HG03342 (cell line): ENCODE measurements around the gene CALR.
"Not testable (repeated sequence)": the region's sequence is repeated elsewhere in the genome, so short reads cannot be mapped to it uniquely, and the experiment has no call there.

Source experiments
- ATAC-seq: cut with Tn5 transposase; IDR thresholded peaks from one replicate; pipeline ENCODE4 v1.9.1; 2021; ENCODE audit warnings: mild to moderate bottlenecking, moderate library complexity; ENCODE audit not compliant: unreplicated experiment

CALR gene

DNA sequence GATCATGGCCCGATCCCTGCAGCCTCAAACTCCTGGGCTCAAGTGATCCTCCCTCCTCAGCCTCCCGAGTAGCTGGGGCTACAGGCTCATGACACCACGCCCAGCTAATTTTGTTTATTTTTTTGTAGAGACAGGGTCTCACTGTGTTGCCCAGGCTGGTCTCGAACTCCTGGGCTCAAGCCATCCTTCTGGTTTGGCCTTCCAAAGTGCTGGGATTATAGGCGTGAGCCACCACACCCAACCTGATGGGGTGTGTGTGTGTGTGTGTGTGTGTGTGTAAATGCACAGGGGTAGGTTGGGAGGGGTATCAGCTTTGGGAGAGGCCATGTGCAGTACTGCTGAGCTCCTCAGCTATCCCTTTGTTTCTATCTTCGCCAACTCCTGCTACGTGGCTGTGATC, 37.7 kb downstream of the CALR start:
- ATAC-seq: not testable (repeated sequence)

DNA sequence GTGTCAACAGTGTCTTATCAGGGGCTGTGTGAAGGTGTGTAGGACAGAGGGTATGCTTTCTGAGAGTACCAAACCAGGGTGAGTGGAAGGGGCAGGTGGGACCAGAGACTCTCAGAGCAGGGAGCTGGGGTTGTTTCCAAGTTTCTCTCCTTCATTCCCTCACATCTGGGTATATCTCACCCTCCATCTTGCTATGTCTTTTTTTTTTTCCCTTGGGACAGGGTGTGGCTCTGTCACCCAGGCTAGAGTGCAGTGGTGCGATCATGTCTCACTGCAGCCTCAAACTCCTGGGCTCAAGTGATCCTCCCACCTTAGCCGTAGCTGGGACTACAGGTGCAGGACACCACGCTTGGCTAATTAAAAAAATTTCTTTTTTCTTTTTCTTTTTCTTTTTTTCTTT, 41.6 kb downstream of the CALR start:
- ATAC-seq: no peak

DNA sequence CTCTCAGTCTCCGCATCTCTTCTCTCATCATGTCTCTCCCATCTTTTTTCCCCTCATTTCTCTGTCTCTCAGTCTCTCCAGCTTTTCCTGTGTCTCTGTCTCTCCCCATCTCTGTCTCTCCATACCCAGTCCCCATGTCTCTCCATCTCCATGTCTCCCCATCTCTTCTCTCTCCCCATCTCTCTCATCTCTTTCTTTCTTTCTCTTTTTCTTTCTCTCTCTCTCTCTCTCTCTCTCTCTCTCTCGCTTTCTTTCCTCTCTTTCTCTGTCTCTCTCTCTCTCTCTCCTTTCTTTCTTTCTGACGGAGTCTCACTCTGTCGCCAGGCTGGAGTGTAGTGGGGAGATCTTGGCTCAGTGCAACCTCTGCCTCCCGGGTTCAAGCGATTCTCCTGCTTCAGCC, 44.2 kb downstream of the CALR start:
- ATAC-seq: no peak

DNA sequence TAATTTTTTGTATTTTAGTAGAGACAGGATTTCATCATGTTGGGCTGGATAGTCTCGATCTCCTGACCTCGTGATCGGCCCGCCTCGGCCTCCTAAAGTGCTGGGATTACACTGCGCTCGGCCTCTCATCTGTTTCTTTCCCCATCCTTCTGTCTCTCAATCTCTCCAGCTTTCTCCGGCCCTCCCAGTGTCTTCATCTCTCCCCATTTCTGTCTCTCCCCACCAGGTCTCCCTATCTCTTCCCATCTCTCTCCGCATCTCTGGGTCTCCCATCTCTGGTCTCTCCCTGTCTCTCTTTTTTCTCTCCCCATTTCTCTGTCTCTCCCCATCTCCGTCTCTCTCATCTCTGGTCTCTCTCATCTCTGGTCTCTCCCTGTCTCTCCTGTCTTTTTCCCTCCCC, 44.7 kb downstream of the CALR start:
- ATAC-seq: no peak

DNA sequence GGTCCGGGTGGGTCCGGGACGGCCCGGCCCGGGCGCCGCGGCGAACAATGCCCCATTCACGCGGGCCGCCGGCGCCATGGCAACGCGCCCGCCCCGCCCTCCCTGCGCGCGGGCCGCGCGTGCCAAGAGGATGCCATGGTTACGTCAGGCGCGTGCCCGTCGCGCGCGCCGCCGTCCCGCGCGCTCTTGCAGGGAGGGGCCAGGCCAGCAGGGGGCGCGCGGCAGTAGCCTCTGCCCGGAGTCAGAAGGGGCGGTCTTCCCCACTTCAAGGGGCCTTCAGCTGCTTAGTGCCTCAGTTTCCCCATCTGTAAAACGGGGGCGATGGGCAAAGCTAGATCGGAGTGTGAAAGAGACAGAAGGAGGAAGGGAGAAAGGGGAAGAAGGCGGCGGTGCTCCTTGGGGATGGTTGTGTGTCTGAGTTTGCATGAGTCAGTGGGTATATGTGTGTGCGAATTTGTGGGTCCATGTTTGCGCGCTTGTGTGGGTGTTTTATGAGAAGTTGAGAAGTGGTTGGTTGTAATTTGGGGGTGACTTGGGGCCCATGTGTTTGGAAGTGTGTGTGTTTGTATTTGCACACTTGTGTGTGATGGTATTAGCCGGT, 45.2 kb downstream of the CALR start:
- ATAC-seq: no peak

DNA sequence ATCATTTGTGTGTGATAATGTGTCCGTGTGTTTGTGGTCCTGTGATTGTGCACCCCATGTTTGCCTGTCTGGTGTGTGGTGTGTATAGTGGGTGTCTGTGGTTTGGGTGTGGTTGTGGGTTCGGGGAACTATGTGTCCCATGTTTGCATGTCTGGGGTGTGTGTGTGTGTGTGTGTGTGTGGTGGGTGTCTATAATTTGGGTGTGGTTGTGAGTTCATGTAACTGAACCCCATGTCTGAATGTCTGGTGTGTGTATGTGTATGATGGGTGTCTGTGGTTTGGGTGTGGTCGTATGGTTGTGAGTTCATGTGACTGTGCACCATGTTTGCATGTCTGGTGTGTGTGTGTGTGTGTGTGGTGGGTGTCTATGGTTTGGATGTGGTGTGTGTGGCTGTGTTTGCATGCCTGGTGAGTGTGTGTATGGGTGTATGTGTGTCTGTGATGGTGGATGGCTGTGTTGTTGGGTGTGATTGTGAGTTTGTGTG, 45.8 kb downstream of the CALR start:
- ATAC-seq: no peak

DNA sequence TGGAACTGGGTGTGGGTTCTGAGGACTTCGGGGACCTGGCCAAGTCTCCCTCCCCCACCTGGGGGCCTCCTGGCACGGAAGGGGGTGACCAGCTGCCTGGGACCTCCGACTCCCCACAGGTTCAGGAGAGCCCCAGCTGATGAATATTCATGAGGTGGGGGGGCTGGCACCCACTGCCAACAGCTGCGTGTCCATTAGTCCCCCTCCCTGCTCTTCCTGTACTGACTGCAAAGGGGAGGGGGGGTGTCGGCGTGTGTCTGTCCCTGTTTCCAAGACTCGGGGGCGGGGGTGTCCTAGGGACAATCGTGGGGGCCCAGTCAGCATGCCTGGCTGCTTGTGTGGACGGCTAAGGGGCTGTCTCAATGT, 46.3 kb downstream of the CALR start:
- ATAC-seq: no peak

DNA sequence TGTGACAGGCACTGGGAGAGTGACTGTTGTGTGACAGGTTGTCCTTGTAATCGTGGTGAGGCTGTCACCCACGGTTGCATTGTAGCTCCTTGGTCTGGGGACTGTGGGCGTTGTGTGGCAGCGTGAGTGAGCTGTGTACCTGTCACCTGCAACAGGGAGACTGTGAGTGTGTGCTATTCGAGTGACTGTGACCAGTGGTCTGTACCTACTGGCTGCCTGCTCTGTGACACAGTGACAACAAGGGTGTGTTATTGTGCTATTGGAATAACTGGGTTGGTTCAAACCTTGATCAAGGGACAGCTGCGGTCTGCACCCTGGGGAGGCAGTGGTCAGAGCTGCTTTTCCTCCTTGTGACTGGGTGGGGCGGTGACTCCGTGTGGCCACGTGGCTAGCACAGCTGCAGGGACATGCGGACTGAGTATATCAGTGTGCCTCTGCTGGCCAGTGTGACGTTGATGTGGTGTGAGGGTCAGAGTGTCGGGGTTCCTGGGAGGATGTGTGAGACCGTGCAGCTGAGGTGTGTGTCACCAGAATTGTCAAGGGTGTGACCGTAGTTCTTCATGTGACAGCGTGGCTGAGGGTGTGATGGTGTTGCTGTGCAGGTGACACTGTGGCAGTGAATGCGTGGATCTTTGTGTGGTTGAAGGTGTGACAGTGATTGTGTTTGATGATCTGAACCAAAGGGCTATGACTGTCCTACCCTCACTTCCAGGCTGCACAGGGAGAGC, 46.8 kb downstream of the CALR start:
- ATAC-seq: no peak

DNA sequence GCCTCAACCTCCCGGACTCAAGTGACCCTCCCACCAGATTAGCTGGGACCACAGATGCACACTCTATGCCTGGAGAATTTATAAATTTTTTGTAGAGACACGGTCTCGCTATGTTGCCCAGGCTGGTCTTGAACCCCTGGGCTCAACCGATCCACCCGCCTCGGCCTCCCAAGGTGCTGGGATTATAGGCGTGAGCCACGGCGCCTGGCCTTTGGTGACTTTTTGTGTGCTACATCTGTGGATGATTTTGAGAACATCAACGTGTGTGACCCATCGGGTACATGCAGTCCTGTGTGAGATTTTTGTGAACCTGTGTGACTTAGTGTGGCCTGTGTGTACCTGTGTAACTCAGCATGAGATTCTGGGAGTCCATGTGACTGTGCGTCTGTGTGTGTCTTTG, 48.3 kb downstream of the CALR start:
- no peak for ATAC-seq

DNA sequence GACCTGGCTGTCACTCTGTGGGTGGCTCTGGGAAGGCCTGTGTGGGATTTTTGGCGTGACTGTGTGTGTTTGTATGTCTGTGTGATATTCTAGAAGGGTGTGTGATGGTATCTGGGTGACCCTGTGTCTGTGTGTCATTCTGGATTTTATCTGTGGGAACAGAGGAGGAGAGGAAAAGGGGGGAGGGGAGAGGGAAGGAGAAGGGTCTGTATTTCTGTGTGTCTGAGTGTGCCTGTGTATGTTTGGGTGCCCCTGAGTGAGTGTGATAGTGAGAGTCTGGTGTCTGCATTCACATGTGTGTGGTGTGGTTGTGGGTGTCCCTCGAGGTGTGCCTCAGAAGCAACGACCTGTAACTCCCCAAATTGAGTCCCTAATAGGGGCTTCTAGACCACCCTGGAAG, 48.8 kb downstream of the CALR start:
- ATAC-seq: no peak

DNA sequence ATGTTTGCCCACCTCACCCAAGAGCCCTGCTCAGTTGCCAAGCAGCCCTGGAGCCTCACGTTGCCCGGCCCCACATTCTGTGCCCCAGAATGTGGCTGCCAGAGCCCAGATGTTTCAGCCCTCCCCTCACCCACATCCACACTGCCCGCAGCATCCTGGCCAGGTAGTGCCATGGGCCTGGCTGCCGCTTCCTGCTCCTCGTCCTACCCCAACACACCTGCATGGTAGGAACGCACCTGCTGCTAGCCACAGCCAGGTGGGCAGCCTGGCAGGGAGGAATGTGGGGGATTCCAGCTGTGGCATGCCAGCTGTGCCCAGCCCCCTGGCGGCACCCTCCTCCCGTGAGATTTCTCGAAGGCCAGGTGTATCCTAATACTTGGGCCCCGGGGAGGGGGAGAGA, 49.4 kb downstream of the CALR start:
- ATAC-seq: no peak

DNA sequence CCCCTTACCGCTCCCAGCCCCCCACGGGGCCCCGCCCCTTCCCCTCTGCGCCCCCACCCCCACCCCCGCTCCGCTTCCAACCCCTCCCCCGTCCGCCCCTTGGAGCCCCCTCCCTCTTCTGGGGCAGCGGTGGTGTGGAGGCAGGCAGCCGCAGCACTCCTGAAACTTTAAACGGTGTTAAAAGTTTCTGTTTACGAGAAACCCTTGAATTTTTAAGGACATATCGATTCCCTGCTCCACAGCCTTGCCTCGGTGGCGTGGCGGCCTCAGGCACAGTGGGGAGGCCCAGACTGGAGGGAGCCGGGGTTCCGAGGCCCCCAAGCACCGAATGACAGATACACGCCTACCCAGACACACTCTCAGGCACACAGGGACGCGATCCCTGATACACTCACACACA, 52.0 kb downstream of the CALR start:
- no peak for ATAC-seq

DNA sequence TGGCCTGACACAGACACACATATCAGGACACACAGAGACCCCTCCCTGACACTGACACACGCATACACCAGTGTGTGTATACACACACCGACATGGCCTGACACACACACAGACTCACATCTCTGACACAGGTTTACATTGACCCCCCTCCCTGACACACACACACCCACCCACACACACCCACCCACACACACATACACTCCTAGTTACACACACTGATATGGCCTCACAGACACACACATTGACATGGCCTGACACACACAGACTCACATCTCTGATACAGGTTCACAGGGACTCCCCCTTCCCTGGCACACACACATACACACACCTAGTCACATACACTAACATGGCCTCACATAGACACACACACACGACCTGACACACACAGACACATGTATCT, 52.4 kb downstream of the CALR start:
- ATAC-seq: no peak

DNA sequence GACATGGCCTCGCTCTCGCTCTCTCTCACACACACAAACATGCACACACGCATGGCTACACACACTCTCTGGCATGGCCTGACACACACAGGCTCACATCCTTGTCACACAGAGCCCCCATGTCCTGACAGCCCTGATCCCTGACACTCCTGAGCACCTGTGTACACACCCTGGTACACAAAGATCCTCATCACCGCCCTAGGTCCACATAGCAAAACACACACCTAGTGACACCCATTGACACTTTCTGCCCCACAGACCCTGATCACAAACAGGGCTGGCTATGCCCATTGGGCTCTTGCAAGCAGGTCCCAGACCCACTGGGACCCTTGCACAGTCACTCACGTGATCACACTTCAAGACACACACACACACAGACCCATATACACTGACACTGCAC, 52.9 kb downstream of the CALR start:
- no peak for ATAC-seq

DNA sequence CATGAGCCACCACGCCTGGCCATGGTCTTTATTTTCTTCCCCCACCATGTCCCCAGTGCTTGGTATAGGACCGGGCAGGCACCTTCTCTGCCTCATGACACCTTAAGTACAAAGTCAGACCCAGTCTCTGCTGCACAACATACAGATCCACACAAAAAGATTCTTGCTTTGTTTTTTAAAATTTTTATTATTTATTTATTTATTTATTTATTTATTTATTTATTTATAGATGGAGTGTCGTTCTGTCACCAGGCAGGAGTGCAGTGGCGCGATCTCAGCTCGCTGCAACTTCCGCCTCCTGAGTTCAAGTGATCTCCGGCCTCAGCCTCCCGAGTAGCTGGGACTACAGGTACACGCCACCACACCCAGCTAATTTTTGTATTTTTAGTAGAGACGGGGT, 54.3 kb downstream of the CALR start:
- no peak for ATAC-seq

DNA sequence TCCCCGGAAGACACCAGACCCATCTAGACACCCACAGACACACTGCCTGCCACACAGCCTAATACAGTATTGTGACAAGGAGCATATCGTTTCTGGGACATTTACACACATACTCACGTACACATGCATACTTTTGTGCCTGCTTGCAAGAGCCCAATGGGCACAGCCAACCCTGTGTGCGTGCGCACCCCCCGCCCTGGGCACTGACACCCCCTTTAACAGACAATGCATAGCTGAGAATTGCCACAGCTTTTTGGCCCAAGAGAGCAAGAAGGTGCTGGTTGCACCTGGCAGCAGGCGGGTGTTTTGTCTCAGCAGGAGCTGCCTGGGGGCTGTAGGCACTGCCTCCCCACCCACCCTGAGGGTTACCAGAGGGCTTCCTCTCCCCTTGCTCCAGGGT, 55.2 kb downstream of the CALR start:
- ATAC-seq: no peak
